Mucosa of rectum (tissue), 2 donors: ENCODE results near the gene MDM4.
A peak's percentile ranks its signal among the peaks of the same experiment; 100 is the strongest.
"Not testable (repeated sequence)": the region's sequence is repeated elsewhere in the genome, so short reads cannot be mapped to it uniquely, and the experiment has no call there.

Experiments used
- H3K27ac ChIP-seq, 2 donors: one replicate each; pipeline ENCODE4 v1.7.0; 2013; ENCODE audit warnings: inconsistent platforms in 2 of 2, low read depth in 2 of 2, low read length in 2 of 2
- H3K27me3 ChIP-seq, 2 donors: one replicate each; pipeline ENCODE4 v1.7.0; 2013; ENCODE audit warnings: low read length in 2 of 2; ENCODE audit not compliant: control insufficient read depth in 2 of 2, insufficient read depth in 2 of 2
- H3K36me3 ChIP-seq, 2 donors: one replicate each; pipeline ENCODE4 v1.7.0; 2013; ENCODE audit warnings: low read length in 2 of 2; ENCODE audit not compliant: control insufficient read depth in 2 of 2, insufficient read depth in 2 of 2
- H3K4me1 ChIP-seq, 2 donors: one replicate each; pipeline ENCODE4 v1.7.0; 2013; ENCODE audit warnings: low read length in 2 of 2, mild to moderate bottlenecking in 1 of 2; ENCODE audit not compliant: control insufficient read depth in 2 of 2, insufficient read depth in 2 of 2
- H3K4me3 ChIP-seq, 2 donors: one replicate each; pipeline ENCODE4 v1.7.0; 2013; ENCODE audit warnings: low read length in 2 of 2
- H3K9ac ChIP-seq, 2 donors: one replicate each; pipeline ENCODE4 v1.7.0; 2013; ENCODE audit warnings: low read length in 2 of 2, low read depth in 1 of 2, mild to moderate bottlenecking in 1 of 2
- H3K9me3 ChIP-seq, 2 donors: one replicate each; pipeline ENCODE4 v1.7.0; 2013; ENCODE audit warnings: low read length in 2 of 2; ENCODE audit not compliant: control insufficient read depth in 2 of 2
- donor health status: healthy.
- donor health status: Normal muscosa, but diverticular disease.

MDM4 gene

GRCh38 chr1:204556458-204557052 is 40.3 kb downstream of the MDM4 start:
- Histone ChIP-seq H3K9ac (no peak overlapping the region), H3K9me3 (no peaks in the 10 kb centered on the region), H3K4me3 (no peak overlapping the region), H3K27ac (no peak overlapping the region), H3K36me3 (peaks cover 8 to 16% of the 10 kb centered on the region in 2 donors), H3K27me3 (no peaks in the 10 kb centered on the region), H3K4me1 (no peaks in the 10 kb centered on the region)

GRCh38 chr1:204558467-204558866 is 42.3 kb downstream of the MDM4 start:
- H3K27ac ChIP-seq, result no peak overlapping the region
- no peak overlapping the region for H3K4me3 ChIP-seq
- no peaks in the 10 kb centered on the region for H3K4me1 ChIP-seq
- H3K27me3 ChIP-seq, result no peaks in the 10 kb centered on the region
- H3K9ac ChIP-seq, result no peak overlapping the region
- no peaks in the 10 kb centered on the region for H3K9me3 ChIP-seq
- peaks cover 3 to 15% of the 10 kb centered on the region in 2 donors for H3K36me3 ChIP-seq

- H3K9ac ChIP-seq, H3K4me1 ChIP-seq, H3K9me3 ChIP-seq, H3K27ac ChIP-seq, H3K27me3 ChIP-seq, H3K4me3 ChIP-seq: not testable (repeated sequence)
- peaks cover 3 to 14% of the 10 kb centered on the region in 2 donors for H3K36me3 ChIP-seq
These were observed 43.8 kb downstream of the MDM4 start for GRCh38 chr1:204560002-204560401.

GRCh38 chr1:204560590-204561150 is 44.5 kb downstream of the MDM4 start:
- Histone ChIP-seq H3K4me1 (no peaks in the 10 kb centered on the region), H3K36me3 (peaks cover 3 to 14% of the 10 kb centered on the region in 2 donors), H3K9me3 (no peaks in the 10 kb centered on the region), H3K27ac (no peak overlapping the region), H3K9ac (no peak overlapping the region), H3K27me3 (no peaks in the 10 kb centered on the region), H3K4me3 (no peak overlapping the region)

GRCh38 chr1:204562075-204562990 is 46.1 kb downstream of the MDM4 start:
- no peak overlapping the region for H3K27ac ChIP-seq
- no peak overlapping the region for H3K9ac ChIP-seq
- H3K36me3 ChIP-seq, result peaks cover 0 to 14% of the 10 kb centered on the region in 2 donors
- no peaks in the 10 kb centered on the region for H3K9me3 ChIP-seq
- no peak overlapping the region for H3K4me3 ChIP-seq
- H3K27me3 ChIP-seq, result no peaks in the 10 kb centered on the region
- H3K4me1 ChIP-seq, result peaks cover 0 to 3% of the 10 kb centered on the region in 2 donors

GRCh38 chr1:204563307-204563706 is 47.1 kb downstream of the MDM4 start:
- peaks cover 0 to 3% of the 10 kb centered on the region in 2 donors for H3K4me1 ChIP-seq
- H3K9me3 ChIP-seq, result no peaks in the 10 kb centered on the region
- H3K4me3 ChIP-seq, result no peak overlapping the region
- no peaks in the 10 kb centered on the region for H3K27me3 ChIP-seq
- peaks cover 0 to 14% of the 10 kb centered on the region in 2 donors for H3K36me3 ChIP-seq
- H3K27ac ChIP-seq, result no peak overlapping the region
- H3K9ac ChIP-seq, result no peak overlapping the region

GRCh38 chr1:204563780-204564179 is 47.6 kb downstream of the MDM4 start:
- H3K27me3 ChIP-seq, result no peaks in the 10 kb centered on the region

GRCh38 chr1:204564835-204565234 is 48.6 kb downstream of the MDM4 start:
- Histone ChIP-seq H3K27ac (peak overlapping the region in 1 of 2 donors; percentile 28), H3K36me3 (peaks cover 0 to 5% of the 10 kb centered on the region in 2 donors), H3K27me3 (no peaks in the 10 kb centered on the region), H3K9ac (no peak overlapping the region), H3K9me3 (no peaks in the 10 kb centered on the region), H3K4me3 (no peak overlapping the region), H3K4me1 (peaks cover 0 to 3% of the 10 kb centered on the region in 2 donors)

More at GRCh38 chr1:204563780-204564179, 47.6 kb downstream of the MDM4 start:
- Histone ChIP-seq H3K4me1 (peaks cover 0 to 3% of the 10 kb centered on the region in 2 donors), H3K9me3 (no peaks in the 10 kb centered on the region), H3K36me3 (peaks cover 0 to 11% of the 10 kb centered on the region in 2 donors), H3K4me3 (no peak overlapping the region), H3K27ac (no peak overlapping the region), H3K9ac (no peak overlapping the region)

- no peak overlapping the region for H3K9ac ChIP-seq
- no peak overlapping the region for H3K4me3 ChIP-seq
These were observed 49.7 kb downstream of the MDM4 start for GRCh38 chr1:204565617-204566582.

More at GRCh38 chr1:204565617-204566582, 49.7 kb downstream of the MDM4 start:
- Histone ChIP-seq H3K4me1 (peaks cover 0 to 3% of the 10 kb centered on the region in 2 donors), H3K27ac (no peak overlapping the region), H3K36me3 (peaks cover 0 to 5% of the 10 kb centered on the region in 2 donors), H3K27me3 (no peaks in the 10 kb centered on the region), H3K9me3 (no peaks in the 10 kb centered on the region)
